HepG2 (cell line): ENCODE results near the gene CAMTA1. TPM values are rescaled to one million over a fixed set of nuclear protein-coding genes. Genes with fewer than 3 reads are reported as not detected.

Experiments used
- ADNP ChIP-seq: sonication (generic); formaldehyde crosslinking; IDR thresholded peaks from 2 replicates; pipeline ENCODE4 v1.4.0; 2020; ENCODE audit warnings: missing genetic modification reagents
- FOSL1 ChIP-seq: sonication (generic); formaldehyde crosslinking; IDR thresholded peaks from 2 replicates; pipeline ENCODE4 v1.9.0; 2021; ENCODE audit warnings: missing genetic modification reagents, borderline replicate concordance
- HMG20A ChIP-seq: IDR thresholded peaks from 2 replicates; pipeline ENCODE4 v1.6.1; 2016; ENCODE audit warnings: borderline replicate concordance
- HNRNPH1 ChIP-seq: fragments of 200-400 bp; formaldehyde crosslinking; optimal IDR thresholded peaks from 2 replicates; pipeline ENCODE3; 2017; ENCODE audit warnings: mild to moderate bottlenecking, low read depth, low read length
- TEAD2 ChIP-seq: sonication (generic); formaldehyde crosslinking; IDR thresholded peaks from 2 replicates; pipeline ENCODE4 v1.9.0; 2021; ENCODE audit warnings: missing genetic modification reagents
- polyA plus RNA-seq, 8 experiments: library from polyadenylated mRNA; depleted of rRNA in 3 of 8; stranded (reverse) in 7 of 8; unstranded in 1 of 8; fragments of >200 nt; fragmentation: Illumina TruSeq in 4 of 8; extraction: Trizol in 4 of 8; gene quantifications; 2 replicates each; pipeline versions ENCODE4 v1.2.1 to v1.2.3, GENCODE V29; 2011 to 2016; ENCODE audit warnings: low read depth in 4 of 8, missing spikeins in 1 of 8, mixed read lengths in 1 of 8; ENCODE audit not compliant: insufficient read depth in 1 of 8
- total RNA-seq, 5 experiments: library from RNA; depleted of rRNA; stranded (reverse); fragments of >200 nt; fragmentation: Illumina TruSeq; extraction: Trizol; gene quantifications; 2 replicates each; pipeline ENCODE4 v1.2.3, GENCODE V29; 2016; ENCODE audit warnings: low read depth in 1 of 5
- TF ChIP-seq, protein P1 (sequence below): sonication (generic); formaldehyde crosslinking; IDR thresholded peaks from one replicate; pipeline ENCODE4 v1.5.1; 2020; ENCODE audit warnings: mild to moderate bottlenecking, missing genetic modification reagents; ENCODE audit errors: not compliant biosample characterization

Gene CAMTA1
- total and polyA plus RNA-seq, 2 of the 13 experiments (the other 11 are each of a cell fraction or from before 2014, with no cell fraction given): 25.0 to 36.4 TPM

DNA sequence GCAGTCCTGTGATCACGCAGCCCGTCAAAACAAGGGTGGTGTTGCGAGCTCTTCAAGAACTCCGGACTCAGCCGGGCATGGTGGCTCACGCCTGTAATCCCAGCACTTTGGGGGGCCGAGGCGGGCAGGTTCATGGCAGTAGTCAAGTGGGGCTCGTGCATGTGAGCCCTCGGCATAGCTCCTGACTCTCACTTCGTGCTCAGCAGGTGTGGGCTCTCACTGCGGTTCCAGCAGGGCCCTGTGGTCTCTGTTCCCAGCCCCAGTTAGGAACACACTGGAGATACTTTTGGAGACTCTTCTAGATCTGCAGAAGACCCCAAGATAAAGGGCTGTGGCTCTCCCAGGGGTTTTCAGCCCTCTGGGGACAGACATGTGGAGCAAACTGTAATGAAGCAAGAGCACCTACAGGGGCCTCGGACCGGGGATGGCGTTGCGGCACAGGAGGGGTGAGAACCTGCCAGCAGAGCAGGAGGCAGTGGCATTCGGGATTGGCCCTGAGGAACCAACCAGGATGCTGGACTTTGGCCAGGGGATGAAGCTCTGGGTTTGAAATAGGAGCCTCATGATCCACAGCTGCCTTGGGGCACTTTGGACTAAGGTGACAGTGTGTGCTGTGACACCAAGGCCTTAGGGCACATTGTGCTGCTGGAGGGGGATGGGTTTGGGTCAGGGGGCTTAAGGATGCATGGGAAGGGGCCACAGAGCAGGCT, 443.2 kb downstream of the CAMTA1 start (continued):
- TF ChIP-seq FOSL1 (no peak), TEAD2 (CRISPR knock-in tag) (no peak), HMG20A (CRISPR knock-in tag) (no peak), HNRNPH1 (no peak), ADNP (CRISPR knock-in tag) (no peak)
- TF ChIP-seq, protein P1, sequence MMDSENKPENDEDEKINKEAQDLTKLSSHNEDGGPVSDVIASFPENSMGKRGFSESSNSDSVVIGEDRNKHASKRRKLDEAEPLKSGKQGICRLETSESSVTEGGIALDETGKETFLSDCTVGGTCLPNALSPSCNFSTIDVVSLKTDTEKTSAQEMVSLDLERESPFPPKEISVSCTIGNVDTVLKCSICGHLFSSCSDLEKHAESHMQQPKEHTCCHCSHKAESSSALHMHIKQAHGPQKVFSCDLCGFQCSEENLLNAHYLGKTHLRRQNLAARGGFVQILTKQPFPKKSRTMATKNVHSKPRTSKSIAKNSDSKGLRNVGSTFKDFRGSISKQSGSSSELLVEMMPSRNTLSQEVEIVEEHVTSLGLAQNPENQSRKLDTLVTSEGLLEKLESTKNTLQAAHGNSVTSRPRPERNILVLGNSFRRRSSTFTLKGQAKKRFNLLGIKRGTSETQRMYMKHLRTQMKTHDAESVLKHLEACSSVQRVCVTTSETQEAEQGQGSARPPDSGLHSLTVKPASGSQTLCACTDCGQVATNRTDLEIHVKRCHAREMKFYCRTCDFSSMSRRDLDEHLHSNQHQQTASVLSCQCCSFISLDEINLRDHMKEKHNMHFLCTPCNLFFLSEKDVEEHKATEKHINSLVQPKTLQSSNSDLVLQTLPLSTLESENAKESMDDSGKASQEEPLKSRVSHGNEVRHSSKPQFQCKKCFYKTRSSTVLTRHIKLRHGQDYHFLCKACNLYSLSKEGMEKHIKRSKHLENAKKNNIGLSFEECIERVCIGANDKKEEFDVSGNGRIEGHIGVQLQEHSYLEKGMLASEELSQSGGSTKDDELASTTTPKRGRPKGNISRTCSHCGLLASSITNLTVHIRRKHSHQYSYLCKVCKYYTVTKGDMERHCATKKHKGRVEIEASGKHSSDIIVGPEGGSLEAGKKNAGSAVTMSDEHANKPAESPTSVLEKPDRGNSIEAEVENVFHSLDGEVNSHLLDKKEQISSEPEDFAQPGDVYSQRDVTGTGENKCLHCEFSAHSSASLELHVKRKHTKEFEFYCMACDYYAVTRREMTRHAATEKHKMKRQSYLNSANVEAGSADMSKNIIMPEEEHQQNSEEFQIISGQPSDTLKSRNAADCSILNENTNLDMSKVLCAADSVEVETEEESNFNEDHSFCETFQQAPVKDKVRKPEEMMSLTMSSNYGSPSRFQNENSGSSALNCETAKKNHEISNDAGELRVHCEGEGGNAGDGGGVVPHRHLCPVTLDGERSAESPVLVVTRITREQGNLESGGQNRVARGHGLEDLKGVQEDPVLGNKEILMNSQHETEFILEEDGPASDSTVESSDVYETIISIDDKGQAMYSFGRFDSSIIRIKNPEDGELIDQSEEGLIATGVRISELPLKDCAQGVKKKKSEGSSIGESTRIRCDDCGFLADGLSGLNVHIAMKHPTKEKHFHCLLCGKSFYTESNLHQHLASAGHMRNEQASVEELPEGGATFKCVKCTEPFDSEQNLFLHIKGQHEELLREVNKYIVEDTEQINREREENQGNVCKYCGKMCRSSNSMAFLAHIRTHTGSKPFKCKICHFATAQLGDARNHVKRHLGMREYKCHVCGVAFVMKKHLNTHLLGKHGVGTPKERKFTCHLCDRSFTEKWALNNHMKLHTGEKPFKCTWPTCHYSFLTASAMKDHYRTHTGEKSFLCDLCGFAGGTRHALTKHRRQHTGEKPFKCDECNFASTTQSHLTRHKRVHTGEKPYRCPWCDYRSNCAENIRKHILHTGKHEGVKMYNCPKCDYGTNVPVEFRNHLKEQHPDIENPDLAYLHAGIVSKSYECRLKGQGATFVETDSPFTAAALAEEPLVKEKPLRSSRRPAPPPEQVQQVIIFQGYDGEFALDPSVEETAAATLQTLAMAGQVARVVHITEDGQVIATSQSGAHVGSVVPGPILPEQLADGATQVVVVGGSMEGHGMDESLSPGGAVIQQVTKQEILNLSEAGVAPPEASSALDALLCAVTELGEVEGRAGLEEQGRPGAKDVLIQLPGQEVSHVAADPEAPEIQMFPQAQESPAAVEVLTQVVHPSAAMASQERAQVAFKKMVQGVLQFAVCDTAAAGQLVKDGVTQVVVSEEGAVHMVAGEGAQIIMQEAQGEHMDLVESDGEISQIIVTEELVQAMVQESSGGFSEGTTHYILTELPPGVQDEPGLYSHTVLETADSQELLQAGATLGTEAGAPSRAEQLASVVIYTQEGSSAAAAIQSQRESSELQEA (CRISPR knock-in tag): no peak
